COLO829 (cell line): ENCODE measurements around the gene NEK10.

Source experiments
- DNase-seq: peaks from one replicate; pipeline ENCODE4 v3.0.0; 2012; ENCODE audit warnings: low spot score

NEK10 gene

DNA sequence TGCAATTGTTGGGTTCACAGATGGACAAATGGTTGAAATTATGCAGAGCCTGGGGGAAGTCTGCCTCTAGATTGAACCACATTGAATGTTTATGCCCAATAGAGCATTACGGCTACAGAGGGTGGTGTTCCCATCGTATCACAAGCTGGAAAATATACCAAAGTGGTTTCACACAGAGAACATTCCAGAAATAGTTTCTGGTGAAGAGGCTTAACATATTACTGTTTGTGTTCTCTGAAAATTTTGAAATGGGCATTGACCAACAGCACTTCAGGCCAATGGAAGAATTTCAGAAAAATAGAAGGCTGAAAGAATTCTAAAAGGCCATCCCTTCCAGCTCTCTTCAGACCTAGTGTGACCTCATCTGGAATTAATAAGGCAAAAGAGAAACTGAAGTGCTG is 203.9 kb downstream of the NEK10 start:
- no peak for DNase-seq

DNA sequence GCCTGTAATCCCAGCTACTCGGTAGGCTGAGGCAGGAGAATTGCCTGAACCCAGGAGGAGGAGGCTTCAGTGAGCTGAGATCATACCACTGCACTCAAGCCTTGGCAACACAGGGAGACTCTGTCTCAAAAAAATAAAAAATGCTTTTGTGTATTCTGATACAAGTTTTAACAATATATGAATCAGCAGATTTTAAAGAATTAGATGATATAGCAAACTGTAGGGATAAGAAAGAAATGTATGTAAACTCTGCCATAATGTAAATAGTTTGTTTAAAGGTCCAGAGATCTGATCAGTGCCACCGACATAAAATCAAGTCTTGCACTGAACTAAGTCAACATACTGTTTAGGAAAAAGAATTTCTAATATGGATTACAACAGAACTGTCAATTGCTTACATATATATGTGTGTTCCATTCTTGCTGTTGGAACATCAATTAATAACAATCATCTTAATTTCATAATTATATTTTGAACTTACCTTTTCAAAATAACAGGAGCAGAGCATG is 208.3 kb downstream of the NEK10 start:
- DNase-seq: no peak

DNA sequence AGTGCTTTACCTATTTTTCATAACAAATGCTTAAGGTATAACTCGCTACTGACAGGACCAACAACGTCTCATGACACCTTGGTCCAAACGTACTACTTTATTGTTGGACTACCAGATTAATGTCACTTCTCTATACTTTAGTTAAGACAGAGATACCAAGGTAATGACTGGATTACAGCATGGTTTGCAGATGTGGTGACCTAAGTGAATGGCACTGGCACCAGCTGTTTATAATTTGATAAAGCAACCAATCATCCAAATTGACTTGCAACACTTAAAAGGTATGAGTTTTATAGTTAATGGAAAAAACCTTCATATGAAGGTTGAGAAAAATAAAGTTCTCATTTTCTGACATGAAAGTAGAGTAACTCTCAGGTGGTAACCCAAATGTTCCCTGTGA is 209.0 kb downstream of the NEK10 start:
- no peak for DNase-seq

DNA sequence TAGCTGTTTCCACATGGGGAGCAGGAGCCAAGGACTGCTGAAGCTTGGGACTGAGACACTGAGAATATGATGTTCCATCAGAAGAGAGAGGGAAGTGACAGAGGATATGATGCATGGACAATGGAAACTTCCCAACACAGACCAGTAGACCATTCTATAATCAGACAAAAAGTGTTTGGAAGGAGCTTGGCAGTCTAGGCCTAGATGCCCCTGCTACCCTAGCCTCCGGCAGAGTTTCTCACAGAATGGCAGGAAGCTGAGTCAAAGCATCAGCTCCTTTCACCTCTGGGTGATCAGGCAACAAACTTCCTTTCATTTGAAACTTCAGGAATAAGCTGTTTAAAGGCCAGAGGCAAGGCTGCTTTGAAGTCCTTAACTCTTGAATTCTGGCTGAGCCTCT is 222.0 kb downstream of the NEK10 start:
- peak; percentile 48 for DNase-seq

DNA sequence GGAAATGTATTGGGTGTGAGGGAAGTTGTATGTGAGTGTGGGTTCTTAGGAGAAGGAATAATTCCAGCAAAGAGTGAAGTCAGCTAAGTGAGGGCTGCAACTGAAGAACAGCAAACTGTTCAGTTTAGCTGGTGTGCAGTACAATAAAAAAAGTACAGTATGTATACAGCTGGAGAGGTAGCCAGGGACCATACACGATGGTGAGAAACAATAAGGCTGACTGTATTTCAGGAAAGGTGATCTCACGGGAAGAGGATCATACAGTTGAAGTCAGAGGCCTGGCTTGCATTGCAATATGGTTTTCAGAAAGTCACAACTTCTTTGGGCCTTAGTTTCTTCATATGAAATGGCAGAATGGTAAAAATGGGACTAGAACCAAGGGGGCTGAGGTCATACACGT is 222.4 kb downstream of the NEK10 start:
- DNase-seq: no peak

DNA sequence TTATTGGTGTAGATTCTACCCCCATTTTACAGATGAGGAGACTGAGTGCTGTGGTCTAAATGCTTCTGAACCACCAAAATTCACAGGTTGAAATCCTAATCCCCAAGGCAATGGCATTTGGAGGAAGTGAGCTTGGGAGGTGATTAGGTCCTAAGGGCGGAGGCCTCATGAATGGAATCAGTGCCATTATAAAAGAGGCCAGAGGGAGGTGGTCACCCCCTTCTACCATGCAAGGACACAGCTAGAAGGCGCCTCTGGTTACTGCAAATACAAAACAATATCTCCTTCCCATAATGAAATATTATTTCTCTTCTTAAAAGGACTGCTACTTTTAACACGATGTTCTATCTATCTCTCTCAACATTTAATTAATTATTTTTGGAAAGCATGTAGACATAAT is 223.5 kb downstream of the NEK10 start:
- DNase-seq: no peak

DNA sequence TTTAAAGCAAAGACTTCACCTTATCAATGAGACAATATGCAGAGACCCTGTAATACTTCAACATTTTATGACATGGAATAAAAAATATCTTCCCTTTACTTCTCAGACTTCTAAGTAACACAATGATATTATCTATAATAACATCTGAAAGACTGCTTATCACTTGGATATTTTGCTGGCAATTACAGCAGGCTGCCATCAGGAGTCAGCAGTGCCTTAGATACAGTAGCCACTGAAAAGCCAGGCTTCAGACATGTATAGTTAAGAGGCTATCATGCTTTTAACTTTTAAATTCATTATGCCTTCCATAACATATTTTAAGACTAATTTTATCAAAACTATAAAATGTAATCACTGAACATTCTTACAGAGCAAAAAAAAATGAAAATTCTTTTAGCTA is 227.5 kb downstream of the NEK10 start:
- no peak for DNase-seq

DNA sequence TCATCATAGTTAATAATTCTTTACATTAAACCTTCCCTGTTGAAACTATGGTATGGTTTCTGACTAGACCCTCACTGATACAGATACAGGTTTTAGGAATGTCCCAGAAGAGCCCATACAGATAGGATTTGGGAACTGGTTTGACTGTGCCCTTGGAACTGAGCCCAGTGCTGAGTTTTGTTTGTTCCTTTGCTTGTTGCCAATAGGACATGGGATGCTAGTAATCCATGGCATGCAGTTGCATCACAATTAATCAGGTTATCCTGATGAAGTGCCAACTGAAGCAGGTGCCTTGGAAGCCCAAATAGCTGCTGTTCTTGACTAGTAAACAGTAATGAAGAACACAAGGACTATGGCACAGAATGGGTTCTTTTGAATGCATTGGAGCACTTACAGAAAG is 230.6 kb downstream of the NEK10 start:
- no peak for DNase-seq

DNA sequence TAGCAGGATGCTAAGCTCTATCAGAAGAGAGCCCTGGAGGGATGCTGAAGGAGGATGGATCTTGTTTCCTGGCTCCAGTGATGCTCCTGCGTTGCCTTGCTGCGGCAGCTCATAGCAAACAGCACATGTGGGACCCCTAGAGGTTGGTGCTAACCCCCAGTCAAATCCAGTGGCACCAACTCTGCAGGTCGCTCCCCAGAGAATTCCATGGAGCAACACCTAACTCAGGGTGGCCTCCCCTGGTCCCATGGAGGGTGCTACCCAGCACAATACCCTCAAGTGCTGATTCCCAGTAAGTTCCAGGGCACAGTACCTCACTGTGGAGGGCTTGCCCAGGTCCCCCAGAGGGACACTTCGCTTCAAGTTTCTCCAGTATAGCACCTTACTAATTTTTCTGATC is 231.2 kb downstream of the NEK10 start:
- no peak for DNase-seq

DNA sequence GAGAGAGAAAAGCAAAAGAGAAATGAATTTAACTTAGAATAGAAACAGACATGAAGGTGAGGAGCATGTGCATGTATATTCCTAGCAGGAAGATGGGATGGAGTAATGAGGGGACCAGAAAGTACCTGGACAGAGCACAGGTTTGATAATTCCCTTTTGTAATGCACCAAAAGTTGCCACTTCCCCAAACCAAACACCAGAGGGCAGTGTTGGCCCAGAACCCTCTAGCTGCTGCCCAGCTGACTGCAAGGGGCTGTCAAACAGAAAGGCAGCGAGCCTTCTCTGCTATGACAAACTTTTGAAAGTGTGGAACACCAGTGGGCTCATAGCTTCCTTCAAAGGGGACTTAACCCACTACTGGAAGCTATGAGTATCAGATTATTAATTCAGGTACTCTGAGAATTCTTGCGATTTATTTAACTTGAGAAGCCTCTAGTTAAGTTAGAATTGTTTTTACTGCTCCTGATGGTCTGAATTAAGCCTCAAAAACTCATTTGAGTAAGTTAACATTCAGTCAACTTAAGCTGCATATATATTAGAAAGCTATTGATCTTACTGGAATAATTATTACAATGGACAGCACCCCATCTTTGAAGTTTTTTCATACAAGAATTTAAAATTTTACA is 234.9 kb downstream of the NEK10 start:
- DNase-seq: peak; percentile 72

DNA sequence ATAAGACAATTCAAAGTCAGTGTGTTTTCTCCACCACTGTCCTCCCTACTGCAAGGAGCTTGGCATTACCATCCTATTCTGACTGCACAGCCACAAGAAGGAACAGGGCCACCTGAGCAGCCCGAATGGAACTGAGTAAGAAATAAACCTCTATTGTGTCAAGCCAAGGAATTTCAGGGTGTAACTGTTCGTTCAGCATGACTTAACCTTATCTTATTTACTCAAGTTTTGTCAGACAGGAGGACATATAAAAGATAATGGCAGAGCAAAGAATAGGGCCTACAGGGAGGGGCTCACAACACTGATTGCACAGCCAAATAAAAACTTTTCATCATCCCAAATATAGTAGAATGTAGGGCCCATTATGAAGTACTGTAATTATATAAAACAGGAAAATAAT is 236.1 kb downstream of the NEK10 start:
- no peak for DNase-seq

DNA sequence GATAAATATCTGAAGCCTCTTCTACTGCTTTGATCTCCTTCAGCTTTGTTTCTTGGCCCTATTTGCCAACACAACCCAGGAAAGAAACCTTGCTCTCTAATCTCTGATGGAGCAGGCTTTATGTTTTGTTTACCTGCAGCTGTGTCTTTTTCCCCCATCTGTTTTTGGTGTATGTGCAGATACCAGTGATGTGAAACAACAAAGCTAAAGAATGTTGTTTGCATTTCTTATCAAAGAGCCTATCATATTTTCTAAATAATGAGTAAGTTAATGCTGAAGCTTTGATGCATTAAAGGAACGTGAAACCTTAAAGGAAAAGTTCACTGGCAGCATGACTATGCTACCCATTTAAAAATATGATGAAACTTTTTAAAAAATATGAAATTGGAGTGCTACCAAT is 238.4 kb downstream of the NEK10 start:
- DNase-seq: no peak

DNA sequence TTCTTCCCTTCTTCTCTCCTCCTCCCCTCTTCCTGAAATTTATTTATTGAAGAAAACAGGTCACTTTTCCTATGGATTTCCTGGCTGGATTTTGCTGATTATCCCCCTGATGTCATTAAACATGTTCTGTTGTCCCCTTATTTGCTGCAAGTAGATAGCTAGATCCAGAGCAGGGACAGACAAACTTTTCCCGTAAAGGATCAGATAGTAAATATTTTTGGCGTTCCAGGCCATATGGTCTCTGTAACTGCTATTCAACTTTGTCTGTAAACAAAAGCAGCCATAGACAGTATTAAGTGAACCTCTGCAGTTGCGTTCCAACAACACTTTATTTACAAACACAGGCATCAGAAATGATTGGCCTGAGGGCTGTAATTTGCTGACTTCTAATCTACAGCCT is 241.3 kb downstream of the NEK10 start:
- DNase-seq: no peak

DNA sequence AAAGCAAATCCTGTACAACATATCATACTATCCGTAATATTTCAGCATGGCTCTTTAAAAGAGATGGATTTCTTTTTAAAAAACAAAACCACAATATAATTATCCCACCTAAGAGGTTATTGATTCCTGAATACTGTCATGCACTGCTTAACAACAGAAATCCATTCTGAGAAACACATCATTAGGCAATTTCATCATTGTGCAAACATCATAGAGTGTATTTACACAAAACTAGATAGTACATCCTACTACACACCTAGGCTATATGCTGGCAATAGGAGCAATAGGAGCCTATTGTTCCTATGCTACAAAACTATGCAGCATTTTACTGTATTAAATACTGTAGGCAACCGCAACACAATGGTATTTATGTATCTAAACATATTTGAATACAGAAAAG is 242.0 kb downstream of the NEK10 start:
- DNase-seq: no peak

DNA sequence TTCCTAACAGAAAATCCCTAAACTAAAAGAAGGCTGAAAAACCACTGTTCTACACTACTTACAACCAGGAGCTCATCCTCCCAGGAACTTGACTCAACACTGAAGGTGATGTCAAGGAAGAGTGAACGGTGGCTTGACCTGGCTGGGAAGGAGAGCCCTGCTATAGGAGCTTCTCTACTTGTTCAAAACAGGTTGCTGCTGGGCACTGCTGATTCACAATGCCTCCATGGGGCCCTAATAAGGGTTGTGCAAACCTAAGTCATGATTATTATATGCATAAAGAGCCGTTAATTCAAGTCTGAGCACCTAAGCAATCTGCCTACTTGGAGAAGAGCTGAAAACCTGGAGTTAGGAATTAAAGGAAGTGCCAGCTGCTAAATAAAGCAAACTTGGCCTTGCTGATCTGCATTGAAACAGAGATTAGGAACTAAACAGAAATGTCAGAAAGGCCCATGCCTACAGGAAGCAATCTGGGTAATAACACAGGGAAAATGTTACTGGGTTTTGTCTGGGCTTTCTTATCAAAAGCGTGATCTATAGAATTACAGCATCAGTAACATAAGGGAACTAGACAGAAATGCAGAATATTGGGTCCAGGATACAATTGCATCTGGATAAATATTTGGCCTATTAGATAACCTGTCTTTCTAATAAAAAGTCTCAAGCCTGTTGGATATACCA is 243.2 kb downstream of the NEK10 start:
- no peak for DNase-seq

DNA sequence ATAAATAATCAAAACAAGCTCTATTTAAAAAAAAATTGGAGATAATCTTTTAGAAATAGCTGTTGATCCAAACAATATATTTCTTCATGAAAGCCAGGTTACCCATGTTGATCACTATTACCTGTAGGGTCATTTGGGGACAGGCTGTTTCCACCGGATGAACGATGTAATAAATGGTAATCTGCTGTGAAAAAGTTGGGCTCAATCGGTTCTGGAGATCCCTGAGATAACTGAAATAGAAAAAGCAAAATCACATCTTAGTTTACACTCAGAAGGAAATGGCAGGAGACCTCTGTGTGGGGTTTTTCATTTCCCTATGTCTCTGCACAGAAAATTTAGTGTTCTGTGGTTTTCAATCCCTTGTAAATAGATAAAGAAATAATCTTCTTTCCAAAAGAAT is 249.5 kb downstream of the NEK10 start:
- DNase-seq: no peak

DNA sequence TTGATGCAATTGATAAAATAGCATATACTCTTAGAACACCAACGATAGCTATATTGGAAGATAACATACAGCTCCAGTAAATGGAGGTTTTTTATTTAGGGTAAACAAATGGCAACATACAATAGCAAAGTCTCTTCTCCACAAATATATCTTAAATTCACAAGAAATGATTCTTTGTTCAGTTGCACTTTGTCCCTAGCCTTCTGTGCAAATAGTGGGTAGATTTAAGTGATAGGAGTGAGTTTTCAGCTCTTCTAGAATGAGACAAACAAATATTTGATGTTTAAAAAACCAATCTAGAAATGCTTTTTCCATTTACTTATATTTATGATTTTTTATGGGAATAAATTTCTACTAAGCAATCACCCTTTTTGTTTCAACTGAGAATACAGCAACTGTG is 253.8 kb downstream of the NEK10 start:
- DNase-seq: no peak

DNA sequence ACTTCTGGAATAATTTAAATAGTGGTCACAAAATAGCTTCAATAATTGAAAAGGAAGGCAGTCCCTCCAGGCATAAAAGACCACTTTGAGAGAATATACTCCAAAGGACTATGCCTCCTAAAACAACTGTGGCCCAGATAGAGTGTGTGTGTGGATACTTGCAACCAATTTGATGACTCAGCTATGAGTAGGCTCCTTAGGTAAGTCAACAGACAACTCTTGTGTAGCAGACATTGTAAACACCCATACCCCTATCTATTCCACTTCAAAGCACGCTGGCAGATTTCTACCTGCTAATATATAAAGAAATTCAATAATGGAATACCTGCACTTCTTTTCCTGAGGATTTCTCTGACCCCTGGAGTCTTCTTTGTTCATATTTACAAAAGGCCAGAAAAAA is 254.5 kb downstream of the NEK10 start:
- peak; percentile 42 for DNase-seq

DNA sequence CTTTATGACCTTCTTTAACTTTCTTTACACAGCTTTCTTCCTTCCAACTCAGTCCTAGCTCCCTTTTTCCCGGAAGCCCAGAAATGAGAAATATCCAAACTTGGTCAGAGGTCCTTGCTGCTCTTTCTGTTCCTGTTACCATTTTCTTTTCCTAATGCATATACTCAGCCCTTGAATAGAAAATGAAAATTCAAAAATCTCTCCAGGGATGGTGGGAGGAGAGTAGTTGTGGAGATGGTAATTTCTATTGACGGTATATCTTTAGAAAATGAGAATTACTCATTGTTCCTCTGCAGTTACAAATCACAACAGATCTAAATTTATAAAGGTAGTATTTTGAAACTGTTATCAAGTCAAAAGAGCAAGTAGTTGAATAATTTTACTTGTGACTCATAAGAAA is 255.1 kb downstream of the NEK10 start:
- no peak for DNase-seq

DNA sequence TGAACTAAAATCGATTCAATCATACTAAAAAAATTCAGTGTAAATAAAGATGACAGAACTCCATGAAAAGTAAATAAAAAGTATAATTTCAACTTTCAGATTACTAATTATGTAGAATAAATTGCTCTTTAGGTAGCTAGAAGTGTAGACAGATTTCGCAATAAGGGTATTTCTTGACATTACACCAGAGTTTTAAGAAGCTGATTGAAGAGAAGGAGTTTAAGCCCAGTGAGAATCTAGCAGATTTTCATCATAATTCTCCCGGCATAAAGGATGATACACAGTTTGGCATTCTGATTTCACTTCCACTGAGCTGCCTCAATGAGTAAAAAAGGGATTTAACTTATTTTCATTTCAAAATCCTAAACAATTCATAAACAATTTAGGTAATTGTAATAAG is 259.2 kb downstream of the NEK10 start:
- DNase-seq: no peak

DNA sequence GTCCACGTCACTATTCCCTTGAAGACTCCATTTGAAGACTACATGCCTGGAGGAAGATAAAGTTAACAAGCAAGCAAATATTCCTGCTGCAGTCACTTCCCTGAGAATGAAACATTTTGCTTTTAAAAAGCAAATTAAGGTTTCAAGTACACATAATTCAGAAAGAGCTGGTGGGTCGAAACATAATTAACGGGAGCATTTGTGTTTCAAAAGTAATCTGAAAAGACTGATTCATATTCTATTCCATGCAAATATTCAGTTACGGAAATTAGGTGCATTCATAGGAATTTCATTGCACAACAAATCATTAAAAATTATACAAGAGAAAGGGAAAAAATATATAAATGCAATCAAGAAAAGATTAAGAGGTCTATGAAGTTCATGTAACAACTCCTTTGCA is 260.9 kb downstream of the NEK10 start:
- DNase-seq: no peak

DNA sequence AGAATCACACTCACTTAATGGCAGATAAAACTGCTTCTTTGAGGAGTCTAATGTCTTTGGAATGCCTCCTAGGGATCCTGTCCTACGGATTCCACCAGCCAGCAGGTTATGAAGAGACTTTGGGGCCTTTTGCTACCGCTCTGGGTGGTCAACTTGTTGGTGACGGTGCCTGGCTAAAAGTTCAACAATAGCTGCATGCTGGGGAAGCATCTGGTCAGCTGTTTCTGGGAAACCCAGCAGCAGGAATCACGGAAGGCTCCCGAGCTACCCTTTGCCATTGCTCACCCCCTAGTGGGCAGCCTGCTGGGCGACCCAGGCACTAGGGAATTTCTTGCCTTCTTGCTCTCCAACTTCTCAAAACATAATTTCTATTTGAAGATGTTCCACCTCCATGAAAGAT is 263.3 kb downstream of the NEK10 start:
- DNase-seq: no peak

DNA sequence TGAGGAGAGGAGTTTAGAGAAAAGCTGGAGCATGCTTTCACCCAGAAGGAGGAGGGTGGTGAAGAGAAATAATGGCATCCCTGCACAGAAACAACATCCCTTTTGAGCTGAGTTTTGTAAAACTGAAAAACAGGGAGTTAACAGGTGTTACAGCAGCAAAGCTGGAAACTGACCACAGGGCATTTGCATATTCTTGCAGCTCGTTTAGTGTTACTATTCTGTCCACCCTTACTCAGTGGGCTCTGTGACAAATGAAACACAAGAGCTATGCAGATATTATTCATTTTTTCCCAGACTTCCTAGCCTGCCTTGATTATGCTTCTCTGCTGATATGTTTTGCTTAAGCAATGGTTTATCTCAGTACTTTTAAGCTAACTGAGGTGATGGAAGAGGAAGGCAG is 272.0 kb downstream of the NEK10 start:
- DNase-seq: no peak

DNA sequence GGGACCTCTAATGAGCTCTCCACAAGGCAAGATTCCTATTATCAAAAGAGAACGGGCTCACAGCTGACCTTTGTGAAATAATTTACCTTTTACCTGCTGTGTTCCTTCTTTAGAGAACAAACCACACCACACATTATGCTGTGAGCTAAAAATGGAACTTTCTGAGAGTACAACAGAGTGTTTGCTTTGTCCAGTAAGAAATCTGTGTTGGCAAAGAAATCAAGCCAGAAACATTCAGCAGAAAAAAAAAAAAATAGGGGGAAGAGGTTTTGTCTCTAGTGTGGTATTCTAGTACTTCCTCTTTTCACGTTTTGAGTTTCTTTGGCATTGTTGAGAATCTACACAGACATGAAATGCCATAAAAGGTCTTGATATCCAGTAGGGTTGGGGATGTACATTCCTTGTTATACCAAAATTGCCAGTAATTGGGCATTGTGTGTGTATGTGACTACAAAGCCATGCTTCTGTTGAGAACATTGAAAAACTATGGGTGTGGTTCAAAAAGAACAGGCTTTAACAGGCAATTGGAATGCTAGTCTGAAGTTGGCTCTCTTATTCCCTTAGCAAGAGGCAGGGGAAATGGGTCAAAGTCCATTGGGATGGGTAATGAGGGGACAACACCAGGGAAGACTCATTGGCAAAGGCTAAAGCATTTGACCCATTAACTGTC is 273.5 kb downstream of the NEK10 start:
- DNase-seq: no peak
